HepG2 (cell line): ENCODE measurements around the gene FAAP20. TPM values are rescaled to one million over a fixed set of nuclear protein-coding genes. Genes with fewer than 3 reads are reported as not detected.
A peak's percentile ranks its signal among the peaks of the same experiment; 100 is the strongest.

Experiments used
- BCL3 ChIP-seq: sonication (generic); formaldehyde crosslinking; IDR thresholded peaks from 2 replicates; pipeline ENCODE4 v1.5.1; 2020; ENCODE audit warnings: mild to moderate bottlenecking, missing genetic modification reagents, moderate library complexity
- BORCS8-MEF2B ChIP-seq: sonication (generic); formaldehyde crosslinking; IDR thresholded peaks from 2 replicates; pipeline ENCODE4 v1.8.0; 2022; ENCODE audit warnings: mild to moderate bottlenecking, missing genetic modification reagents
- CHCHD3 ChIP-seq: sonication (generic); formaldehyde crosslinking; IDR thresholded peaks from 2 replicates; pipeline ENCODE4 v1.8.0; 2022; ENCODE audit warnings: mild to moderate bottlenecking, missing genetic modification reagents, moderate library complexity
- GPBP1L1 ChIP-seq: sonication (generic); formaldehyde crosslinking; IDR thresholded peaks from 2 replicates; pipeline ENCODE4 v1.5.0; 2020; ENCODE audit warnings: mild to moderate bottlenecking, missing genetic modification reagents
- GPN1 ChIP-seq: sonication (generic); formaldehyde crosslinking; IDR thresholded peaks from 2 replicates; pipeline ENCODE4 v1.5.1; 2020; ENCODE audit warnings: missing genetic modification reagents, borderline replicate concordance
- HDAC2 ChIP-seq: sonication (generic); formaldehyde crosslinking; IDR thresholded peaks from 2 replicates; pipeline ENCODE4 v1.4.0; 2020; ENCODE audit warnings: missing genetic modification reagents
- KDM2A ChIP-seq: sonication (generic); formaldehyde crosslinking; IDR thresholded peaks from 2 replicates; pipeline ENCODE4 v1.4.0; 2020; ENCODE audit warnings: low read depth, missing genetic modification reagents, borderline replicate concordance
- MED1 ChIP-seq: sonication (generic); formaldehyde crosslinking; IDR thresholded peaks from 2 replicates; pipeline ENCODE4 v1.4.0; 2020; ENCODE audit warnings: missing genetic modification reagents
- MTF1 ChIP-seq: sonication (generic); formaldehyde crosslinking; IDR thresholded peaks from 2 replicates; pipeline ENCODE4 v1.5.0; 2020; ENCODE audit warnings: missing genetic modification reagents
- PCBP2 ChIP-seq: fragments of 200-400 bp; formaldehyde crosslinking; optimal IDR thresholded peaks from 2 replicates; pipeline ENCODE3; 2018; ENCODE audit warnings: low read length, low read depth; ENCODE audit not compliant: poor library complexity, severe bottlenecking
- SMAD3 ChIP-seq: sonication (generic); formaldehyde crosslinking; IDR thresholded peaks from 2 replicates; pipeline ENCODE4 v1.4.0; 2020; ENCODE audit warnings: missing genetic modification reagents
- SMAD9 ChIP-seq: sonication (generic); formaldehyde crosslinking; IDR thresholded peaks from 2 replicates; pipeline ENCODE4 v1.5.1; 2020; ENCODE audit warnings: mild to moderate bottlenecking, missing genetic modification reagents
- ZFP90 ChIP-seq: sonication (generic); formaldehyde crosslinking; IDR thresholded peaks from 2 replicates; pipeline ENCODE4 v1.8.0; 2022; ENCODE audit warnings: missing genetic modification reagents, mild to moderate bottlenecking, inconsistent platforms, borderline replicate concordance
- ZNF674 ChIP-seq: sonication (generic); formaldehyde crosslinking; IDR thresholded peaks from 2 replicates; pipeline ENCODE4 v1.5.0; 2020; ENCODE audit warnings: low read depth, mild to moderate bottlenecking, missing genetic modification reagents
- polyA plus RNA-seq, 8 experiments: library from polyadenylated mRNA; depleted of rRNA in 3 of 8; stranded (reverse) in 7 of 8; unstranded in 1 of 8; fragments of >200 nt; fragmentation: Illumina TruSeq in 4 of 8; extraction: Trizol in 4 of 8; gene quantifications; 2 replicates each; pipeline versions ENCODE4 v1.2.1 to v1.2.3, GENCODE V29; 2011 to 2016; ENCODE audit warnings: low read depth in 4 of 8, missing spikeins in 1 of 8, mixed read lengths in 1 of 8; ENCODE audit not compliant: insufficient read depth in 1 of 8
- total RNA-seq, 5 experiments: library from RNA; depleted of rRNA; stranded (reverse); fragments of >200 nt; fragmentation: Illumina TruSeq; extraction: Trizol; gene quantifications; 2 replicates each; pipeline ENCODE4 v1.2.3, GENCODE V29; 2016; ENCODE audit warnings: low read depth in 1 of 5
- TF ChIP-seq, protein P1 (sequence below): sonication (generic); formaldehyde crosslinking; IDR thresholded peaks from 2 replicates; pipeline ENCODE4 v1.9.0; 2021; ENCODE audit warnings: mild to moderate bottlenecking, missing genetic modification reagents
- TF ChIP-seq, protein P2 (sequence below): sonication (generic); formaldehyde crosslinking; IDR thresholded peaks from 2 replicates; pipeline ENCODE4 v1.4.0; 2020; ENCODE audit warnings: mild to moderate bottlenecking, missing genetic modification reagents
- TF ChIP-seq, protein P3 (sequence below): sonication (generic); formaldehyde crosslinking; IDR thresholded peaks from 2 replicates; pipeline ENCODE4 v1.4.0; 2020; ENCODE audit warnings: missing genetic modification reagents

Gene FAAP20
- total and polyA plus RNA-seq, 2 of the 13 experiments (the other 11 are each of a cell fraction or from before 2014, with no cell fraction given) = 9.6 to 10.8 TPM

GRCh38 chr1:2215329-2215728 is 20.8 kb upstream of the FAAP20 start (continued):
- TF ChIP-seq, protein P1, sequence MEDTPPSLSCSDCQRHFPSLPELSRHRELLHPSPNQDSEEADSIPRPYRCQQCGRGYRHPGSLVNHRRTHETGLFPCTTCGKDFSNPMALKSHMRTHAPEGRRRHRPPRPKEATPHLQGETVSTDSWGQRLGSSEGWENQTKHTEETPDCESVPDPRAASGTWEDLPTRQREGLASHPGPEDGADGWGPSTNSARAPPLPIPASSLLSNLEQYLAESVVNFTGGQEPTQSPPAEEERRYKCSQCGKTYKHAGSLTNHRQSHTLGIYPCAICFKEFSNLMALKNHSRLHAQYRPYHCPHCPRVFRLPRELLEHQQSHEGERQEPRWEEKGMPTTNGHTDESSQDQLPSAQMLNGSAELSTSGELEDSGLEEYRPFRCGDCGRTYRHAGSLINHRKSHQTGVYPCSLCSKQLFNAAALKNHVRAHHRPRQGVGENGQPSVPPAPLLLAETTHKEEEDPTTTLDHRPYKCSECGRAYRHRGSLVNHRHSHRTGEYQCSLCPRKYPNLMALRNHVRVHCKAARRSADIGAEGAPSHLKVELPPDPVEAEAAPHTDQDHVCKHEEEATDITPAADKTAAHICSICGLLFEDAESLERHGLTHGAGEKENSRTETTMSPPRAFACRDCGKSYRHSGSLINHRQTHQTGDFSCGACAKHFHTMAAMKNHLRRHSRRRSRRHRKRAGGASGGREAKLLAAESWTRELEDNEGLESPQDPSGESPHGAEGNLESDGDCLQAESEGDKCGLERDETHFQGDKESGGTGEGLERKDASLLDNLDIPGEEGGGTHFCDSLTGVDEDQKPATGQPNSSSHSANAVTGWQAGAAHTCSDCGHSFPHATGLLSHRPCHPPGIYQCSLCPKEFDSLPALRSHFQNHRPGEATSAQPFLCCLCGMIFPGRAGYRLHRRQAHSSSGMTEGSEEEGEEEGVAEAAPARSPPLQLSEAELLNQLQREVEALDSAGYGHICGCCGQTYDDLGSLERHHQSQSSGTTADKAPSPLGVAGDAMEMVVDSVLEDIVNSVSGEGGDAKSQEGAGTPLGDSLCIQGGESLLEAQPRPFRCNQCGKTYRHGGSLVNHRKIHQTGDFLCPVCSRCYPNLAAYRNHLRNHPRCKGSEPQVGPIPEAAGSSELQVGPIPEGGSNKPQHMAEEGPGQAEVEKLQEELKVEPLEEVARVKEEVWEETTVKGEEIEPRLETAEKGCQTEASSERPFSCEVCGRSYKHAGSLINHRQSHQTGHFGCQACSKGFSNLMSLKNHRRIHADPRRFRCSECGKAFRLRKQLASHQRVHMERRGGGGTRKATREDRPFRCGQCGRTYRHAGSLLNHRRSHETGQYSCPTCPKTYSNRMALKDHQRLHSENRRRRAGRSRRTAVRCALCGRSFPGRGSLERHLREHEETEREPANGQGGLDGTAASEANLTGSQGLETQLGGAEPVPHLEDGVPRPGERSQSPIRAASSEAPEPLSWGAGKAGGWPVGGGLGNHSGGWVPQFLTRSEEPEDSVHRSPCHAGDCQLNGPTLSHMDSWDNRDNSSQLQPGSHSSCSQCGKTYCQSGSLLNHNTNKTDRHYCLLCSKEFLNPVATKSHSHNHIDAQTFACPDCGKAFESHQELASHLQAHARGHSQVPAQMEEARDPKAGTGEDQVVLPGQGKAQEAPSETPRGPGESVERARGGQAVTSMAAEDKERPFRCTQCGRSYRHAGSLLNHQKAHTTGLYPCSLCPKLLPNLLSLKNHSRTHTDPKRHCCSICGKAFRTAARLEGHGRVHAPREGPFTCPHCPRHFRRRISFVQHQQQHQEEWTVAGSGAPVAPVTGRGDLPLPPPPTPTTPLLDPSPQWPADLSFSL (CRISPR knock-in tag) = no peak
- peak; percentile 11; the same call in 1 of the 2 replicates for TF ChIP-seq KDM2A
- TF ChIP-seq SMAD3 = no peak
- TF ChIP-seq, protein P2, sequence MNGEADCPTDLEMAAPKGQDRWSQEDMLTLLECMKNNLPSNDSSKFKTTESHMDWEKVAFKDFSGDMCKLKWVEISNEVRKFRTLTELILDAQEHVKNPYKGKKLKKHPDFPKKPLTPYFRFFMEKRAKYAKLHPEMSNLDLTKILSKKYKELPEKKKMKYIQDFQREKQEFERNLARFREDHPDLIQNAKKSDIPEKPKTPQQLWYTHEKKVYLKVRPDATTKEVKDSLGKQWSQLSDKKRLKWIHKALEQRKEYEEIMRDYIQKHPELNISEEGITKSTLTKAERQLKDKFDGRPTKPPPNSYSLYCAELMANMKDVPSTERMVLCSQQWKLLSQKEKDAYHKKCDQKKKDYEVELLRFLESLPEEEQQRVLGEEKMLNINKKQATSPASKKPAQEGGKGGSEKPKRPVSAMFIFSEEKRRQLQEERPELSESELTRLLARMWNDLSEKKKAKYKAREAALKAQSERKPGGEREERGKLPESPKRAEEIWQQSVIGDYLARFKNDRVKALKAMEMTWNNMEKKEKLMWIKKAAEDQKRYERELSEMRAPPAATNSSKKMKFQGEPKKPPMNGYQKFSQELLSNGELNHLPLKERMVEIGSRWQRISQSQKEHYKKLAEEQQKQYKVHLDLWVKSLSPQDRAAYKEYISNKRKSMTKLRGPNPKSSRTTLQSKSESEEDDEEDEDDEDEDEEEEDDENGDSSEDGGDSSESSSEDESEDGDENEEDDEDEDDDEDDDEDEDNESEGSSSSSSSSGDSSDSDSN = no peak
- TF ChIP-seq PCBP2 = no peak
- TF ChIP-seq, protein P3, sequence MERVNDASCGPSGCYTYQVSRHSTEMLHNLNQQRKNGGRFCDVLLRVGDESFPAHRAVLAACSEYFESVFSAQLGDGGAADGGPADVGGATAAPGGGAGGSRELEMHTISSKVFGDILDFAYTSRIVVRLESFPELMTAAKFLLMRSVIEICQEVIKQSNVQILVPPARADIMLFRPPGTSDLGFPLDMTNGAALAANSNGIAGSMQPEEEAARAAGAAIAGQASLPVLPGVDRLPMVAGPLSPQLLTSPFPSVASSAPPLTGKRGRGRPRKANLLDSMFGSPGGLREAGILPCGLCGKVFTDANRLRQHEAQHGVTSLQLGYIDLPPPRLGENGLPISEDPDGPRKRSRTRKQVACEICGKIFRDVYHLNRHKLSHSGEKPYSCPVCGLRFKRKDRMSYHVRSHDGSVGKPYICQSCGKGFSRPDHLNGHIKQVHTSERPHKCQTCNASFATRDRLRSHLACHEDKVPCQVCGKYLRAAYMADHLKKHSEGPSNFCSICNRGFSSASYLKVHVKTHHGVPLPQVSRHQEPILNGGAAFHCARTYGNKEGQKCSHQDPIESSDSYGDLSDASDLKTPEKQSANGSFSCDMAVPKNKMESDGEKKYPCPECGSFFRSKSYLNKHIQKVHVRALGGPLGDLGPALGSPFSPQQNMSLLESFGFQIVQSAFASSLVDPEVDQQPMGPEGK = peak; percentile 6; the same call in 1 of the 2 replicates
- no peak for TF ChIP-seq MTF1
- TF ChIP-seq GPBP1L1 (CRISPR knock-in tag) = no peak
- TF ChIP-seq HDAC2 (CRISPR knock-in tag) = no peak
- no peak for TF ChIP-seq GPN1 (CRISPR knock-in tag)
- TF ChIP-seq ZFP90 (CRISPR knock-in tag) = 0 out of 2 replicates have a peak, but pooled peaks have one; percentile 23
- TF ChIP-seq BCL3 = no peak
- TF ChIP-seq MED1 = no peak
- TF ChIP-seq BORCS8-MEF2B (CRISPR knock-in tag) = no peak
- TF ChIP-seq SMAD9 (CRISPR knock-in tag) = no peak
- no peak for TF ChIP-seq ZNF674 (CRISPR knock-in tag)
- TF ChIP-seq CHCHD3 (CRISPR knock-in tag) = no peak
